ENCODE measurements around the gene ARHGEF5. TPM values are rescaled to one million over a fixed set of nuclear protein-coding genes. Genes with fewer than 3 reads are reported as not detected.
"Not testable (repeated sequence)": the region's sequence is repeated elsewhere in the genome, so short reads cannot be mapped to it uniquely, and the experiment has no call there.

Gene ARHGEF5
- polyA plus RNA-seq, 1 of the 3 experiments (the other 2 are of a cell fraction), result 0.07 TPM

DNA sequence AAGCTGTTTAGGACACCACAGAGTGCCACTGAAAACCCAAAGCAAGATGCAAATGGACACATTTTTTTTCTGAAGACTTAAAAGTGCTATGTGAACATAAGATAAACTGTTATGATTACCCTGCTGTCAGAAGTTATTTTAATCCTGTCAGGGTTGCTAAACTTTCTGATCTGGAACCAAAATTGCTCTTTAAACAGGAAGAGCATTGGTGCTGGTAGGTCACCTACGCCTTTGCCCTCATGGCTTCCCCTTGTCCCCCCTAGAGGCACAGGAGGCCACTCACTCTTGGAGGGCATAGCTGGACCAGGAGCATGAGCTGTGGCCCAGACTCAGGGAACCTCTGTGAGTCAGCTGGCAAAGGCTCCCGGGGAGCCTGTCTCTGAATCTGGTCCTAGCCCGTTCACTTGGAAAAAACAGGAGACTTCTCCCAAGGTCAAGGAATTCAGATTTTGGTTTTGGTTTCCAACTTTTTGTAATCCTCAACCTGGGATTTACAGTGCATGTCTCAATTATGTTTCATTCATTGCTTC lies 33.5 kb upstream of the ARHGEF5 start:
- CTCF ChIA-PET; H3K4me3 ChIP-seq (ENCODE audit: low read depth in 2 of 2, low read length in 1 of 2); H3K9me2 ChIP-seq; H3K9me3 ChIP-seq; H3K9ac ChIP-seq; H3K27me3 ChIP-seq (ENCODE audit: insufficient read depth); H3K27ac ChIP-seq (ENCODE audit: low read depth in 2 of 2, low read length in 1 of 2); DNase-seq; H3K79me2 ChIP-seq (ENCODE audit: insufficient read depth); H2AFZ ChIP-seq (ENCODE audit: low read depth); H3F3A ChIP-seq (replicated peaks; ENCODE audit: insufficient read depth); H3K4me2 ChIP-seq; POLR2A ChIA-PET; H4K20me1 ChIP-seq (ENCODE audit: insufficient read depth); H3K4me1 ChIP-seq (ENCODE audit: control insufficient read depth in 1 of 2, insufficient read depth in 2 of 2, low read depth in 1 of 2, low read length in 1 of 2); H3K36me3 ChIP-seq (replicated peaks in 1 of 2; ENCODE audit: control insufficient read depth in 1 of 2, insufficient read depth in 2 of 2, low read length in 1 of 2): not testable (repeated sequence)
- no CpG with 5 or more reads among the region's 3 CpGs for WGBS (ENCODE audit: low lambda C conversion rate)

GRCh38 chr7:144323359-144323758 lies 31.8 kb upstream of the ARHGEF5 start:
- H3K79me2 ChIP-seq (ENCODE audit: insufficient read depth); H3K4me1 ChIP-seq (ENCODE audit: control insufficient read depth in 1 of 2, insufficient read depth in 2 of 2, low read depth in 1 of 2, low read length in 1 of 2); H3K9me2 ChIP-seq; H4K20me1 ChIP-seq (ENCODE audit: insufficient read depth); H3K9ac ChIP-seq; DNase-seq; H3K27ac ChIP-seq (ENCODE audit: low read depth in 2 of 2, low read length in 1 of 2); H3K4me3 ChIP-seq (ENCODE audit: low read depth in 2 of 2, low read length in 1 of 2); CTCF ChIA-PET; H3K27me3 ChIP-seq (ENCODE audit: insufficient read depth); H3K9me3 ChIP-seq; POLR2A ChIA-PET; H3K4me2 ChIP-seq; H3K36me3 ChIP-seq (replicated peaks in 1 of 2; ENCODE audit: control insufficient read depth in 1 of 2, insufficient read depth in 2 of 2, low read length in 1 of 2); H3F3A ChIP-seq (replicated peaks; ENCODE audit: insufficient read depth); H2AFZ ChIP-seq (ENCODE audit: low read depth): not testable (repeated sequence)
- WGBS (ENCODE audit: low lambda C conversion rate), result 0% methylated on average over 3 of the region's 4 CpGs

DNA sequence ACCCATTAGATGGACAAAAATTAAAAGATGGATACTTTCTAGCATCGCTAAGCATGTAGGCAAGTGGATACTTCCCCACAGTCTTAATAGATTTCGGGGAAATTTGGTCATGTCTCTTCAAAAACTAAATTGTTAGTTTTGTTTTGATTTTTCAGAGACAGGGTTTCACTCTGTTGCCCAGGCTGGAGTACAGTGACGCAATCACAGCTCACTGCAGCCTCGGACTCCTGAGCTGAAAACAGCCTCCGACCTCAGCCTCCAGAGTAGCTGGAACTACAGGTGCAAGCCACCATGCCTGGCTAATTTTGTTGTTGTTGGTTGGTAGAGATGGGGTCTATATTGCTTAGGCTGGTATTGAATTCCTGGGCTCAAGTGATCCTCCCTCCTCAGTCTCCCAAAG lies 29.3 kb upstream of the ARHGEF5 start:
- H3K9ac ChIP-seq; H3K4me1 ChIP-seq (ENCODE audit: control insufficient read depth in 1 of 2, insufficient read depth in 2 of 2, low read depth in 1 of 2, low read length in 1 of 2); CTCF ChIA-PET; H2AFZ ChIP-seq (ENCODE audit: low read depth); DNase-seq; H3K4me3 ChIP-seq (ENCODE audit: low read depth in 2 of 2, low read length in 1 of 2); H3K9me3 ChIP-seq; H4K20me1 ChIP-seq (ENCODE audit: insufficient read depth); H3K36me3 ChIP-seq (replicated peaks in 1 of 2; ENCODE audit: control insufficient read depth in 1 of 2, insufficient read depth in 2 of 2, low read length in 1 of 2); H3F3A ChIP-seq (replicated peaks; ENCODE audit: insufficient read depth); H3K4me2 ChIP-seq; H3K27ac ChIP-seq (ENCODE audit: low read depth in 2 of 2, low read length in 1 of 2); POLR2A ChIA-PET; H3K27me3 ChIP-seq (ENCODE audit: insufficient read depth); H3K79me2 ChIP-seq (ENCODE audit: insufficient read depth); H3K9me2 ChIP-seq: not testable (repeated sequence)
- 5% methylated on average over 4 of the region's 5 CpGs for WGBS (ENCODE audit: low lambda C conversion rate)

- H3K79me2 ChIP-seq (ENCODE audit: insufficient read depth); H3K27me3 ChIP-seq (ENCODE audit: insufficient read depth); POLR2A ChIA-PET; H3K4me2 ChIP-seq; H3K27ac ChIP-seq (ENCODE audit: low read depth in 2 of 2, low read length in 1 of 2); H3K4me3 ChIP-seq (ENCODE audit: low read depth in 2 of 2, low read length in 1 of 2); H2AFZ ChIP-seq (ENCODE audit: low read depth); H3F3A ChIP-seq (replicated peaks; ENCODE audit: insufficient read depth); DNase-seq; H4K20me1 ChIP-seq (ENCODE audit: insufficient read depth); H3K36me3 ChIP-seq (replicated peaks in 1 of 2; ENCODE audit: control insufficient read depth in 1 of 2, insufficient read depth in 2 of 2, low read length in 1 of 2); CTCF ChIA-PET; H3K4me1 ChIP-seq (ENCODE audit: control insufficient read depth in 1 of 2, insufficient read depth in 2 of 2, low read depth in 1 of 2, low read length in 1 of 2); H3K9me3 ChIP-seq; H3K9me2 ChIP-seq; H3K9ac ChIP-seq: not testable (repeated sequence)
Observed at GRCh38 chr7:144330044-144330443, 25.2 kb upstream of the ARHGEF5 start.

- POLR2A ChIA-PET, CTCF ChIA-PET: not testable (repeated sequence)
Observed at GRCh38 chr7:144331221-144331995, 23.8 kb upstream of the ARHGEF5 start.

DNA sequence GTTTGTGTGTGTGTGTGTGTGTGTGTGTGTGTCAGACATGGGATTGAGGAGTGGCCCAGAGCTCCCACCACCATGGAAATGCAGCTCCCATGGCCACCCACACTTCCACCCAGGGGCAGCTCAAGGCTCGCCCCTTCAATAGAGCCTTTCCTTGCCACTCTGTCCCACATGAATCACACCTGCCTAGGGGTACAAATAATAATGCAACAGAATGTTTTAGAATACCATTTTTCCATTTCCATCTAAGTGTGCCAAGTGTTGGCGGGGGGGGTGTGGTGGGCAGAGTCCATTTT lies 23.3 kb upstream of the ARHGEF5 start:
- H4K20me1 ChIP-seq (ENCODE audit: insufficient read depth); H3K27ac ChIP-seq (ENCODE audit: low read depth in 2 of 2, low read length in 1 of 2); H3K4me2 ChIP-seq; DNase-seq; POLR2A ChIA-PET; H3K79me2 ChIP-seq (ENCODE audit: insufficient read depth); CTCF ChIA-PET; H3K36me3 ChIP-seq (replicated peaks in 1 of 2; ENCODE audit: control insufficient read depth in 1 of 2, insufficient read depth in 2 of 2, low read length in 1 of 2); H3K4me3 ChIP-seq (ENCODE audit: low read depth in 2 of 2, low read length in 1 of 2); H3K27me3 ChIP-seq (ENCODE audit: insufficient read depth); H3F3A ChIP-seq (replicated peaks; ENCODE audit: insufficient read depth); H3K9me3 ChIP-seq; H3K9ac ChIP-seq; H3K4me1 ChIP-seq (ENCODE audit: control insufficient read depth in 1 of 2, insufficient read depth in 2 of 2, low read depth in 1 of 2, low read length in 1 of 2); H2AFZ ChIP-seq (ENCODE audit: low read depth); H3K9me2 ChIP-seq: not testable (repeated sequence)
- WGBS (ENCODE audit: low lambda C conversion rate), result 0% methylated on average over 1 of the region's 2 CpGs

More at GRCh38 chr7:144331221-144331995, 23.8 kb upstream of the ARHGEF5 start:
- H3K27ac ChIP-seq (ENCODE audit: low read depth in 2 of 2, low read length in 1 of 2); H2AFZ ChIP-seq (ENCODE audit: low read depth); H3F3A ChIP-seq (replicated peaks; ENCODE audit: insufficient read depth); H3K36me3 ChIP-seq (replicated peaks in 1 of 2; ENCODE audit: control insufficient read depth in 1 of 2, insufficient read depth in 2 of 2, low read length in 1 of 2); H3K4me1 ChIP-seq (ENCODE audit: control insufficient read depth in 1 of 2, insufficient read depth in 2 of 2, low read depth in 1 of 2, low read length in 1 of 2); H3K4me2 ChIP-seq; H3K27me3 ChIP-seq (ENCODE audit: insufficient read depth); DNase-seq; H3K4me3 ChIP-seq (ENCODE audit: low read depth in 2 of 2, low read length in 1 of 2); H3K79me2 ChIP-seq (ENCODE audit: insufficient read depth); H3K9me3 ChIP-seq; H4K20me1 ChIP-seq (ENCODE audit: insufficient read depth); H3K9ac ChIP-seq; H3K9me2 ChIP-seq: not testable (repeated sequence)
- 28% methylated on average over 4 of the region's 9 CpGs for WGBS (ENCODE audit: low lambda C conversion rate)
